ENCODE measurements around the gene CEP295NL.

The CEP295NL gene

DNA sequence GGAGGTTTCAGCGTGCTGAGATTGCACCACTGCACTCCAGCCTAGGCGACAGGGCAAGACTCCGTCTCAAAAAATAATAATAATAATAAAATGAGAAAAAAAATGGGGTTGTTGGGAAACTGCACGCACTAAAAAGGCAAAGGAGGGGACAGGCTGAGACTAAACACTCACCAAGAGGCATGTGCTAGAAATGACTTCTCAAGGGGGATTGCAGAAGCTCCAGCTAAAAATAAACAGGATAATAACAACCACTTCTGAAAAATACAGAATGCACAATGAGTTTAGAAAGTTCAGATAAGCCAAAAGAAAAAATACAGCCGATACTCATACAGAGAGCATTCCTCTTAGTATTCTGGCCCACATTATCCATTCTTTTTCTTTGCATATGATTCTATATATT, 37.3 kb upstream of the CEP295NL start:
- Histone ChIP-seq H3K4me3 (replicated peaks; ENCODE audit: low read depth, low read length) (no peak overlapping the region), H3K36me3 (ENCODE audit: control insufficient read depth, insufficient read depth, low read length) (no peaks in the 10 kb centered on the region), H3K27me3 (replicated peaks; ENCODE audit: control insufficient read depth, insufficient read depth, low read length) (no peaks in the 10 kb centered on the region; the same call in 1 of the 2 replicates)
- TF ChIP-seq, protein P1, sequence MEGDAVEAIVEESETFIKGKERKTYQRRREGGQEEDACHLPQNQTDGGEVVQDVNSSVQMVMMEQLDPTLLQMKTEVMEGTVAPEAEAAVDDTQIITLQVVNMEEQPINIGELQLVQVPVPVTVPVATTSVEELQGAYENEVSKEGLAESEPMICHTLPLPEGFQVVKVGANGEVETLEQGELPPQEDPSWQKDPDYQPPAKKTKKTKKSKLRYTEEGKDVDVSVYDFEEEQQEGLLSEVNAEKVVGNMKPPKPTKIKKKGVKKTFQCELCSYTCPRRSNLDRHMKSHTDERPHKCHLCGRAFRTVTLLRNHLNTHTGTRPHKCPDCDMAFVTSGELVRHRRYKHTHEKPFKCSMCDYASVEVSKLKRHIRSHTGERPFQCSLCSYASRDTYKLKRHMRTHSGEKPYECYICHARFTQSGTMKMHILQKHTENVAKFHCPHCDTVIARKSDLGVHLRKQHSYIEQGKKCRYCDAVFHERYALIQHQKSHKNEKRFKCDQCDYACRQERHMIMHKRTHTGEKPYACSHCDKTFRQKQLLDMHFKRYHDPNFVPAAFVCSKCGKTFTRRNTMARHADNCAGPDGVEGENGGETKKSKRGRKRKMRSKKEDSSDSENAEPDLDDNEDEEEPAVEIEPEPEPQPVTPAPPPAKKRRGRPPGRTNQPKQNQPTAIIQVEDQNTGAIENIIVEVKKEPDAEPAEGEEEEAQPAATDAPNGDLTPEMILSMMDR (IDR thresholded peaks at IDR 0.05; ENCODE audit: insufficient read depth, low read length, poor library complexity, severe bottlenecking), result no peak
- no peak for DNase-seq (ENCODE audit: extremely low read depth, insufficient read length)

DNA sequence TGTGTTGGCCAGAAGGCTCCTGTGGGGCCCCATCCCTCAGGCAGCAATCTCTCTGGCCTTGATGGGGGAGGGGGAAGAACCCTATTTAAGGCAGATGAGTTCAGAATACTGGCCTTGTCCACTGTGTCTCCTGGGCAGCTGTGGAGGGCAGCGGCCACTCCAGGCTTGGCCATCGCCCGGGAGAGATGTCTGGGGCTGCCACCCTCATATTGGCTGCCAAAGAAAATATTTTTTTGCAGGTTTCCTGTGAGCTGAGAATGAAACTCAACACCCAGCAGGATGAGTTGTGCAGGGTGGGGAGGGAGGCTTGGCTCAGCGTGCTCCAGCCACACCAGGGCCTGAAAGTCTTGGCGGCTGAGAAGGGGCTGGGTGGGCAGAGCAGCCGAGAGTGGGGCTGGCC, 36.6 kb upstream of the CEP295NL start:
- Histone ChIP-seq H3K27me3 (replicated peaks; ENCODE audit: control insufficient read depth, insufficient read depth, low read length) (no peaks in the 10 kb centered on the region; the same call in 1 of the 2 replicates), H3K4me3 (replicated peaks; ENCODE audit: low read depth, low read length) (no peak overlapping the region), H3K36me3 (ENCODE audit: control insufficient read depth, insufficient read depth, low read length) (no peaks in the 10 kb centered on the region)
- TF ChIP-seq, protein P1 (IDR thresholded peaks at IDR 0.05; ENCODE audit: insufficient read depth, low read length, poor library complexity, severe bottlenecking), result no peak
- DNase-seq (ENCODE audit: extremely low read depth, insufficient read length), result no peak

DNA sequence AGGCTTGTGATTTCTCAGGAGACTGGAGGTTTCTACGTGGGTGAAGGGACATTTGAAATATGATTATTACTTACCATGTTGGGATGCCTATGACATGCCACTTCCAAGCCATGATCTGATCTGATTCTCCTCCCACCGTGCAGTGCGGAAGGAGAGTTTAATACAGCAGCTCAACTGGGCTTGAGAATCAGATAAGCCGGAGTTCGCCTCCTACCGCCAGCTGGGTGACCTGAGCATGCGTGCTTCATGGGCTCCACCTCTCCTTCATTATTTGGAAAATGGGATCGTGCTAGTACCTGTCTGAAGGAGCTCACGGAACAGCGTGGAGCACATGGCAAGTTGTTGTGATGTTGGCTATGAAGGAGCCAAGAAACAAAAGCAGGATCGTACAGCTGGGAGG, 34.6 kb upstream of the CEP295NL start:
- DNase-seq (ENCODE audit: extremely low read depth, insufficient read length), result no peak
- no peak overlapping the region for H3K4me3 ChIP-seq (replicated peaks; ENCODE audit: low read depth, low read length)
- TF ChIP-seq, protein P1 (IDR thresholded peaks at IDR 0.05; ENCODE audit: insufficient read depth, low read length, poor library complexity, severe bottlenecking), result no peak
- H3K36me3 ChIP-seq (ENCODE audit: control insufficient read depth, insufficient read depth, low read length), result no peaks in the 10 kb centered on the region
- H3K27me3 ChIP-seq (replicated peaks; ENCODE audit: control insufficient read depth, insufficient read depth, low read length), result no peaks in the 10 kb centered on the region; the same call in 1 of the 2 replicates

DNA sequence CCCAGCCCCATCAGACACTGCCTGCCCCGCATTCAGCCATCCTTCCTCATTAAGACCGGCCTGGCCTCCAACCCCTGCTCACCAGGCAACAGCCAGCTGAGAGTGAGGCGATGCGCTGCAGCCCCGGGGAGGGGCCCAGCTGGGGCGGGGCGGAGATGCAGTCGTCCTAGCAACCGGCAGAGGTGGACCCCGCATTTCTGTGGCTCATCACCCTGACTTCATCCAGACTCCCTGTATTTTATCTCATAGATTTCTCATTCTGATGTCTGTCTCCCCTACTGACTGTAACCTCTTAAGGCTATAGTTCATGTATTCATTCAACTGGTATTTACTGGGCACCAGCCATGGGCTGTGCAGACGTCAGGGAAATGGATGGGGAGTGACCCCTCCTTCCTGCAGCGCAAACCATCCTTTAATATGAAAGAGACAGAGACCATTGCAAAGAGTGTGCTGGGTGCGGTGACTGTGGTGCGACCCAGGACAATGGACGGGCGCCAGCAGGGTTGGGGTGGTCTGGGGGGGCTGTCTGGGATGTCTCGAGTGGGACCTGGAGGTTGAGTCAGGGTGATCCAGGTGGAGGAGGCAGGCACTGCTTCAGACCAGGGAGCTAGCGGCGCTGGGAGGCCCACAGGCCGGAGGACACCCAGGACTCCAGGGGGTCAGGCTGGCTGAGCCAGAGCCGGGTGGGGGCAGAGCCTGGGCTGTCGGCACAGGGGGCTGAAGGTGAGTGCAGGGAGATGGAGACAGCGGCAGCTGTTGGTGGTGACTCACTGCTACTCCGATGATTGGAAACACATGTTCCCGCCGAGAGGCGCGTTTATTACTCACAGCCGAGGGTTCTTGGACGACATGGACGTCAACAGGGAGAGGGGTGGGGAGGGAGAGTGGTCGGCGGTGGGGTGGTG, 32.7 kb upstream of the CEP295NL start:
- no peak for DNase-seq (ENCODE audit: extremely low read depth, insufficient read length)
- no peaks in the 10 kb centered on the region for H3K36me3 ChIP-seq (ENCODE audit: control insufficient read depth, insufficient read depth, low read length)
- TF ChIP-seq, protein P1 (IDR thresholded peaks at IDR 0.05; ENCODE audit: insufficient read depth, low read length, poor library complexity, severe bottlenecking), result no peak
- H3K4me3 ChIP-seq (replicated peaks; ENCODE audit: low read depth, low read length), result no peak overlapping the region
- H3K27me3 ChIP-seq (replicated peaks; ENCODE audit: control insufficient read depth, insufficient read depth, low read length), result no peaks in the 10 kb centered on the region; the same call in 1 of the 2 replicates

DNA sequence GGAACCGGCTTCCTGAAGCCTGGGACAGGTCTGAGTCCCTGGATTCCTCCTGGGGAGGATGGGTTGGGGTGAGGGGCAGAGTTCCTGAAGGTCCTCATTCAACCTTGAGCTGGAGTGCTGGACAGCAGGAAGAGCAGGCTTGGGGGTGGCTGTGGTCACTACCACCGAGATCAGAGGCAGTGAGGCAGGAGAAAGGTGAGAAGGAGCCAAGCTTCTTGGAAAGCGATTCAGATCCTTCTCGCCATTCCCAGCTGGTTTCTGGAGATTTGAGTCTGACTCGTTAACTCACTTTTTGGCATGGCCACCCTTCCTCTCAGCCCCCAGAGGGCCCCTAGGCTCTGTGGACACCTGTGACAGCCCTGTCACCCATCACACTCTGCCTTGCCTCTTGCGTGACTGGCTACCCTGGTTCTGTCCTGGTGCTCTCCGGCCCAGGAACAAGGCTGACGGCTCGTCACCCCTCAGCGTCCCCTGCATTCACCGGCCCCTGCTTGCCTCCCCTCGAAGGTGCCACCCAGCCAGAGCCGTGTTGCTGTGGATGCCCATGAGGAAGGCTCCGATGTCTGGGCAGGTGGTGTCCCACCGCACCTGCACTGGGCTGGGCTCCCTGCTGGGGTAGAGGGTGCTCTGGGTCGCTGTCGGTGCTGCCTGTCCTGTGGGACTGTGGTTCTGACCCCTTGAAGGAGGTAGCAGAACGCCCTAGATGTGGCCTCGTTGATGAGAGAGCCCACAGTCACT, 31.8 kb upstream of the CEP295NL start:
- DNase-seq (ENCODE audit: extremely low read depth, insufficient read length), result no peak
- H3K36me3 ChIP-seq (ENCODE audit: control insufficient read depth, insufficient read depth, low read length), result no peaks in the 10 kb centered on the region
- TF ChIP-seq, protein P1 (IDR thresholded peaks at IDR 0.05; ENCODE audit: insufficient read depth, low read length, poor library complexity, severe bottlenecking), result no peak
- H3K27me3 ChIP-seq (replicated peaks; ENCODE audit: control insufficient read depth, insufficient read depth, low read length), result no peaks in the 10 kb centered on the region; the same call in 1 of the 2 replicates
- H3K4me3 ChIP-seq (replicated peaks; ENCODE audit: low read depth, low read length), result no peak overlapping the region

Data from GM06990 (cell line).